Measurements from ENCODE around the gene TTN. TPM values are rescaled to one million over a fixed set of nuclear protein-coding genes. Genes with fewer than 3 reads are reported as not detected.

The TTN gene
- 2.8 and 2.9 TPM in 2 replicates for total RNA-seq

DNA sequence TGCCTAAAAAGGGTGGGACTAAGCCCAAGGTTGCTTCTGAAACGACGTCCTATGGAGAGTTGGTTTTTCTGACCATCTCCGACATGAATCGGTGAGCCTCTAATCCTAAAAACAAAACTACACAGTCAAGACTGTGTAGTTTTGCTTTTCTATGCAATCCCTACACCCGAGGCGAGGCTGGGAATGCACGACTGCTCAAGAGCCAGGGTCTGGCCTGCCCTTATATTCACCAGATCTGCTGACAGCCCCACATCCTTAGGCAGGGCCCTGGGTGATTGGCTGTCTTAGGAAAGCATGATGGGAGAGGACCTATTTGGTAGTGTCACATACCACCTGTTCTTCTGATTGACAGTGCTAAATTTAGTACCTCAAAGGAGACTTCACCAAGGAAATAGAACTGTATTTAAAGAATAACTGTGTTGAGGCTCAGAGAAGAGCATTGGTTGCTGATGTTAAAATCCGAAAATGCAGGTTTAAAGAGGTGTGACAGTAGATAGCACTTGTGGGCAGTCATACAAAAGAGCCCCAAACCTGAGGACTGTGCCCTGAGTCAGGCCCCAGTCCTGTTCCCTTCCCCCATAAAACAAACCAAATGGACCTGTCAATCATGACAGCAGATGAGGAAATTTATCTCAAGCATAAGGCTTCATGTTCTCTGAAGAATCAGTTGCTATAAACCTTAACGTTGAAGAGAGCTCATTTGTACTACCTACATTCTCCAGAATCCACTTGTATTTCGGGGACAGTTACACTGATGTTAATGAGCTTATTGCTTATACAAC is at the start of gene TTN:
TSS of gene TTN (minus strand) at position 197 of the 782 bp plus-strand sequence. CDS start 2,781 bp downstream, outside the sequence.
- Mint-ChIP-seq H3K27me3 (no peaks in the 10 kb centered on the region), H3K9me3 (no peaks in the 10 kb centered on the region), H3K4me3 (no peak within 1 kb of the TSS), H3K27ac (no peak within 1 kb of the TSS), H3K4me1 (no peaks in the 10 kb centered on the region), H3K36me3 (ENCODE audit: low read depth) (no peaks in the 10 kb centered on the region)
- no peak for DNase-seq
- intact Hi-C loops (cut with micrococcal nuclease): no loop called here

DNA sequence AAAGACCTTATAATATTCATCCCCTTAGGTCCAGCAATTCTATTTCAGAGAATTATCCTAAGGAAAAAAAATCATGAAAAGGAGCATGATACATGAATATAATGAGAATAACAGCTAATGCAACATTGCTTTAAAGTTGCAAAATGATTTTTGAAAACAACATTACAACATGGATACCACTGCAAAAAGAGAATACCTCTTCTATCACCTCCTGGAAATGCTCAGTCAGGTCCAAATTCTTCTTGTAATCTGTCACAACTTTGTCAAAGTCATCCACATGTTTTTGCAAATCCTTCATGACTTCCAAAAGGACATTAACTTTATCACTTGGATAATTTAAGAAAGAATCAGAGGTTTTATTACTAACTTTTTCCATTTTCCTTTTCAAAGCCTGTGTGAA is 47.9 kb upstream of the TTN start:
- Mint-ChIP-seq H3K27ac (no peak overlapping the region), H3K9me3 (no peaks in the 10 kb centered on the region), H3K4me1 (no peaks in the 10 kb centered on the region), H3K27me3 (no peaks in the 10 kb centered on the region), H3K4me3 (no peak overlapping the region), H3K36me3 (ENCODE audit: low read depth) (no peaks in the 10 kb centered on the region)
- no peak for DNase-seq
- intact Hi-C loops (cut with micrococcal nuclease): no loop called here

DNA sequence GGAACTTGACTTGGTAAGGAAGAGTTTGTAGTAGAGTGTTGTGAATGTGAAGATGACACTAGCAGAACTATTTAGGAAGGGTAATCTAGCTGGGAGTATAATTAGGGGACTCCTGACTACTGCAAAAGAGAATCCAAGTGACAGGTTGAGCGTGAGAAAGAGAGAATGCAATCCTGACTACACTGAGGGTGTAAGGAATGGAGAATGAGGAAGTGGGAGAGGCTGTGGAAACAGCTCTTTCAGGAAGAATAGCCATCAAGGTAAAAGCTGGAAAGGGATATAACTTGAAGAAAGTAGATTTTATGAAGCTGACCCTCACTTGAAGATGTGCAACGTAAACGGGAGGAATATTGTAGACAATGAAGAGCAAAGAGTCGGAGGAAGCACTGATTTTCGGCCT is 41.1 kb upstream of the TTN start:
- no peak for DNase-seq
- H3K4me3 Mint-ChIP-seq: no peak overlapping the region
- no peaks in the 10 kb centered on the region for H3K27me3 Mint-ChIP-seq
- intact Hi-C loops (cut with micrococcal nuclease): no loop called here
- no peaks in the 10 kb centered on the region for H3K36me3 Mint-ChIP-seq (ENCODE audit: low read depth)
- H3K4me1 Mint-ChIP-seq: no peaks in the 10 kb centered on the region
- H3K9me3 Mint-ChIP-seq: no peaks in the 10 kb centered on the region
- no peak overlapping the region for H3K27ac Mint-ChIP-seq

DNA sequence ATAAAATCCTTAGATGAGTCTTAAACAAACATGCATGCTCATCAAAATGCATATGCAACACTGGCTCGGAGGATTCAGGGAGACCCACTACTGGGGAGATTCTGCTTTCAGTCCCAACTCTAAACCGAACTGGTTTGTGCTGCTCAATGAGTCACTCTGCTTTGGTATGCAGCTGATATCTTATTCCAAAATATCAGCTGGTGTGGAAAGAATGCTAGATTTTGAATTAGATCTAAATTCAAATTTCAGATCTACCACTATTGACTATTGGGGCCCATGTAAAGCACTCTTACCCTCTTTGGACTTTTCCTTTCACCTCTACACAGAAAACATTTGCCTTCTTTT is 39.2 kb upstream of the TTN start:
- H3K27me3 Mint-ChIP-seq: no peaks in the 10 kb centered on the region
- no peaks in the 10 kb centered on the region for H3K4me1 Mint-ChIP-seq
- no peak overlapping the region for H3K4me3 Mint-ChIP-seq
- DNase-seq: no peak
- no peak overlapping the region for H3K27ac Mint-ChIP-seq
- H3K36me3 Mint-ChIP-seq (ENCODE audit: low read depth): no peaks in the 10 kb centered on the region
- no peaks in the 10 kb centered on the region for H3K9me3 Mint-ChIP-seq
- intact Hi-C loops (cut with micrococcal nuclease): no loop called here

DNA sequence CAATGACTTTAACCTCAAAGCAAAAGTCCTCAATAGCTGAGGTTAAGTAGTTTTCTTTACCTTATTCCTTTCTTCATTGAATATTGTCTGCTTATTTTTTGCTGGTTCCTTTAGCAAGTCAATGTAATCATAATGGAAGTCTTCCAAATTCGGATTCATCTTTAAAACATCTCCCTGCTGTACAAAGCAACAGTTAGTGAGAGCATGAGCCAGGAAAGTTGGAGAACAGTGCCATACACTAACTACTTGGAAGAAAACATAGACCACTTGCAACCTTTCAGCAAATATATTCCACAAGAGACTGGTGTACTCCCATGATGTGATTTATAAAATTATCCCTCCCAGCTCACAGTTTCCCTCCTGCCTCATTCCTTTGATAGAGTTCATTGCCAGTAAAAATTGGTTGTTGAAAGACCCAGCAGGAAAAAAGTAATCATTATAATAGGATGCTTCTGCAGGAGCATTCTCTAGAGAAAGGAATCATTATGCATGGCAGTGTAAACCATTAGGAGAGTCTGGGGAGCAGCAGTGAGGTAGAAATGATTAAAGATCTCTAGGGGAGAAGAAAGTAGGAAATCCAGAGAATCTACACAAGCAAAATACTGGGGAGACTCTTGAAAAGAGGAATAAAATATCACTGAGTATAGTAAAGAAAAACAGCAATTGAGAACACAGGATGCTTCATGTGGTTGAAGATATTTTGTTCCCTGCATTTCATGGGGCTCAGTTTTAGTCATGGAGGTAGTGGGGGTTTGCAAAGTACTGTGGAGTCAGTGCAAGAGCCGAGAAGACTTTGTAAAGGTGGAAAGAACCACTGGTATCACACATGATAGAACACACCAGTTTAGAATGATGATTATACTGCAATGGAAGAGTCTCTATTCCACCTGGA is 38.6 kb upstream of the TTN start:
- no peaks in the 10 kb centered on the region for H3K36me3 Mint-ChIP-seq (ENCODE audit: low read depth)
- intact Hi-C loops (cut with micrococcal nuclease): no loop called here
- DNase-seq: no peak
- H3K4me1 Mint-ChIP-seq: no peaks in the 10 kb centered on the region
- no peak overlapping the region for H3K4me3 Mint-ChIP-seq
- H3K27me3 Mint-ChIP-seq: no peaks in the 10 kb centered on the region
- no peak overlapping the region for H3K27ac Mint-ChIP-seq
- H3K9me3 Mint-ChIP-seq: no peaks in the 10 kb centered on the region

DNA sequence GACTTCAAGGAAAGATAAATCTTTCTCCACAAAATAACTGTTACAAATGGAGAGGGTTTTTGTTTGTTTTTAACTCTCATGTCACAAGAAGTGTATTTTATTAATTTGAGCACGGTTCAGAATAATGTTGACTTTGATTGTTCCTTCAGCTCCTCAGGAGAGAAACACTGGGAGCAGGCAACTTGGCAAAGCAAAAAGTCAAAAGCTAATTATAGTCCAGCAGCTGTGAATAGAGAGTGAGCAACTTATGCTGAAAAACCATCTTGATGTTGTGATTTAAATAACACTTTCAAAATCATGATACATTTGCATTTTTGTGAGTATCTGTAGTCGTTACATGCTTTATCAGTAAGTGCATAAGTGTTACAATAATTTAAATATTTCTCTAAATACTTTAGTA is 37.5 kb upstream of the TTN start:
- Mint-ChIP-seq H3K9me3 (peaks cover 5% of the 10 kb centered on the region), H3K27me3 (no peaks in the 10 kb centered on the region), H3K4me3 (no peak overlapping the region), H3K4me1 (no peaks in the 10 kb centered on the region), H3K27ac (no peak overlapping the region), H3K36me3 (ENCODE audit: low read depth) (no peaks in the 10 kb centered on the region)
- DNase-seq: no peak
- intact Hi-C loops (cut with micrococcal nuclease): no loop called here

DNA sequence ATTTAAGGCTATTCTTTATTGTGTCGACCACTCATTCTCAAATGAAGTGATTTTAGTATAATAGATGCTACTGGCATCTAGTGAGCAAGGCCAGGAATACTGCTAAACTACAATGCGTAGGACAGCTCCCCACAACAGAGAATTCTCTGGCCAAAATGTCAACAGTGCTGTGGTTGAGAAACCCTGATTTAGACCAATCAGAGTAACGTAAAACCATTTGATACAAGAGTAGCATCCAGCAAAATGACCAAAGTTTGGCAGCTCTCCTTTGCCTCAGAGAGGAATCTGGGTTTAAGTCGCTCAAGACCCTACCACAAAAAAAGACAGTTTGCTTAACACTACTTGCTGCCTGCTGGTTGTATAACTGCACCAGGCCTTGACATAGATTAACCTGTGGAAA is 37.0 kb upstream of the TTN start:
- Mint-ChIP-seq H3K4me1 (no peaks in the 10 kb centered on the region), H3K4me3 (no peak overlapping the region), H3K27ac (no peak overlapping the region), H3K36me3 (ENCODE audit: low read depth) (no peaks in the 10 kb centered on the region), H3K9me3 (peaks cover 6% of the 10 kb centered on the region), H3K27me3 (no peaks in the 10 kb centered on the region)
- intact Hi-C loops (cut with micrococcal nuclease): no loop called here
- DNase-seq: no peak

DNA sequence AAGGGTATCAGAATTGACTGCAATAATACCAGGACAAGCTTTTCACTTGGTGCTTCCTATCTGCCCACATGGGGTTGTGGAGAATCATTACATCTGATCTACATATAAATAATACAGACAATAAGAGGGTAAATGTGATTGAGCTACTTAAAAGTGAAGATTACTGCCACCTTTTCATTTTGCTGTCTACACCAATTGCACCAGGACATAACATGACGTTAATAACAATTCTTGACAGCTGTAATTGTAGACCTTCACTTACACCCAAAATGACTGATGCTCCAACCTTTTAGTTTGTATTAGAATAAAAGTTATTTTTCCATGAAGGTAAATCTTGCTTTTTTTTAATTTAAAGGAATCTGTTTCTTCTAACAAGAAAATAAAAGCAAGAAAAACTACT is 36.5 kb upstream of the TTN start:
- H3K27me3 Mint-ChIP-seq: no peaks in the 10 kb centered on the region
- H3K36me3 Mint-ChIP-seq (ENCODE audit: low read depth): no peaks in the 10 kb centered on the region
- DNase-seq: no peak
- intact Hi-C loops (cut with micrococcal nuclease): no loop called here
- H3K4me1 Mint-ChIP-seq: no peaks in the 10 kb centered on the region
- no peak overlapping the region for H3K4me3 Mint-ChIP-seq
- peaks cover 6% of the 10 kb centered on the region for H3K9me3 Mint-ChIP-seq
- no peak overlapping the region for H3K27ac Mint-ChIP-seq

DNA sequence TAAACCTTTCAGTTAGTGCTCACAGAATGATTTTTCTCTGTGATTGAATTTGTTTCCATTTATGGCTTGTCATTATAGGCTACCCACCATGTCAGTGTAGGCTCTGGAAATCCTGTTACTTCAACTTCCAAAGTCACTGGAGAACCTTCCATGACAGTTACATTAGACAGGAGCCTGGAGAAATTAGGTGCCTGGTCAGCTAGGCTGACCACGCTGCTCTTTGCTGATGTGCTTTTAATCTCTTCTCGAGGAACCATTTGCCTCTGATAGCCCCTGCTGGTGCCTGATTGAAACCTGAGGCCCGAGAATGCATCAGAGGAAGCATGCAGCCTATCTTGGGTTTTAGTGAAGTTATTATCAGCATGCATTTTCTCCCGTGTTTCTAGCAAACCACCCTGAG is 29.6 kb upstream of the TTN start:
- H3K9me3 Mint-ChIP-seq: peaks cover 6% of the 10 kb centered on the region
- no peak for DNase-seq
- no peak overlapping the region for H3K4me3 Mint-ChIP-seq
- H3K36me3 Mint-ChIP-seq (ENCODE audit: low read depth): peaks cover 1% of the 10 kb centered on the region
- no peaks in the 10 kb centered on the region for H3K4me1 Mint-ChIP-seq
- H3K27ac Mint-ChIP-seq: no peak overlapping the region
- intact Hi-C loops (cut with micrococcal nuclease): no loop called here
- no peaks in the 10 kb centered on the region for H3K27me3 Mint-ChIP-seq

DNA sequence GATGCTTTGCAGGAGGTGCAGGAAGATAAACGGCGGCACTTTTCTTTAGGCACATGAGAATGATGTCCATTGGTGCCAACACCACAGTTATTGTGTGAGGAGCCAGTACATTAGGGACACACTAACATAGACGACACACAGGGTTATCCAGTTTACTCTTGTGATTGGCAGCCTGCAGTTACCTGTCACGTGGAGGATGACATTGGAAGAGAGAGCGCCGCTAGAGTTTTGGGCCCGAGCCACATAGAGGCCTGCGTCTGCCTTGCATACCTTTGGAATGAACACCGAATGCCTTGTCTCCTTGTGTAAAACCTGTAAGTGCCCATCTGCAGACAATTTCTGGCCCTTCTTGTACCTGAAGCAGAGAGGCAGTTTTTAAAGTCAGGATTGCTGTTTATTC is 26.9 kb upstream of the TTN start:
- no peaks in the 10 kb centered on the region for H3K27me3 Mint-ChIP-seq
- intact Hi-C loops (cut with micrococcal nuclease): no loop called here
- no peak overlapping the region for H3K27ac Mint-ChIP-seq
- no peak overlapping the region for H3K4me3 Mint-ChIP-seq
- DNase-seq: no peak
- peaks cover 3% of the 10 kb centered on the region for H3K36me3 Mint-ChIP-seq (ENCODE audit: low read depth)
- H3K9me3 Mint-ChIP-seq: peaks cover 1% of the 10 kb centered on the region
- peaks cover 2% of the 10 kb centered on the region for H3K4me1 Mint-ChIP-seq

DNA sequence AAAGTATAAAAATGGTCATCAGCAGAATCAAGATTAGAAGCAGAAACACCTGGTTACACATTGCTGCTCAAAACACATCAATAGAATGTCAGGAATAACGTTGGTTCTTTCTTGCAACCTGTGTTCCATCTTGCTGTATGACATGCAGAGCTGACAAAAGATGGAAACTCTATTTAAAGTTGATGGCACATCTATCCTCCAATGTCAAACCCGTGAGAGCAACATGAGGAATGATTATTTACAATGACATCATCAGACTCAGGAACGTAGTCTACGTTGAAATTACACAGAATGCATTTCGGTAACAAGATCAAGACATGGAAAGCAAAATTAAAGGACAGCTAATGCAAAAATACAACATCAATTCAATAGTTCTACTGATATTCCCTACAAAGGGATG is 26.2 kb upstream of the TTN start:
- DNase-seq: no peak
- H3K36me3 Mint-ChIP-seq (ENCODE audit: low read depth): peaks cover 4% of the 10 kb centered on the region
- intact Hi-C loops (cut with micrococcal nuclease): no loop called here
- no peak overlapping the region for H3K27ac Mint-ChIP-seq
- no peaks in the 10 kb centered on the region for H3K27me3 Mint-ChIP-seq
- peaks cover 4% of the 10 kb centered on the region for H3K4me1 Mint-ChIP-seq
- peaks cover 3% of the 10 kb centered on the region for H3K9me3 Mint-ChIP-seq
- H3K4me3 Mint-ChIP-seq: no peak overlapping the region

DNA sequence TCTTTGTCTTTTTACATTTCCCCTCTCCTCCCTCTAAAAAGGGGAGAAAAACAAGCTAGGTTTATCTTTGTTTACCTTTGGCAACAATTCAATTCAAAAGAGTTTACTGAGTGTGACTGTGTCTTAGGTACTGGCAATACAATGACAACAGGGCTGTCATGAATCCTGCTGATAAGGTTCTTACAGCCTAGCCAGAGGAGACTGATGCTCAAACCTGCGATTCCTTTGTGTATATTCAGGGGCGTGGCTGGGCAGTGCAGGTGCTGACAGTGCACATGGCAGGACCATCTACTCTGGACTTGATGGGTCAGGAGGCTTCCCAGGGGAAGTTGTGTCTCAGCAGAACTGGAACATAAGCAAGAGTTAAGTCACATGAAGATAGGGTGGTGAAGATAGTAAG is 23.2 kb upstream of the TTN start:
- Mint-ChIP-seq H3K4me1 (peaks cover 4% of the 10 kb centered on the region), H3K9me3 (peaks cover 3% of the 10 kb centered on the region), H3K4me3 (no peak overlapping the region), H3K36me3 (ENCODE audit: low read depth) (peaks cover 3% of the 10 kb centered on the region), H3K27ac (no peak overlapping the region), H3K27me3 (no peaks in the 10 kb centered on the region)
- DNase-seq: no peak
- intact Hi-C loops (cut with micrococcal nuclease): no loop called here

DNA sequence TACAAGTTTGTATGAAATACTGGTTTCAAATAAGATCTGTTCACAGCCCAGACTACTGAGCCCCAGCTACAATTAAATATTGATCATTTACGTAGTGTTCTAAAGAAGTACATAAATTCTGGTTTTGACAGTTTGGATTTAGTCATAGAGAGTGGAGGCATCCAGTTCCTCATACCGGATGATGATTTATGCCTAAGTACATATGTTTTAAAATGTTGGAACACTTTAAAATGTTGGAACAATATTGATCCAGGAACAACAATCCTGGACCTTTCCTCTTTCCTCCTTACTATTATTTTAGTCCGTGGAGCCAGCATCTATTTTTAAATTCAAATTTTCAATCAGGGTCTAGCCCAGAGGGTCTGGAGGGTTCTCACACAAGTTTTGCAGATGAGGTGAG is 22.8 kb upstream of the TTN start:
- no peak overlapping the region for H3K27ac Mint-ChIP-seq
- peaks cover 3% of the 10 kb centered on the region for H3K36me3 Mint-ChIP-seq (ENCODE audit: low read depth)
- no peak overlapping the region for H3K4me3 Mint-ChIP-seq
- intact Hi-C loops (cut with micrococcal nuclease): no loop called here
- H3K4me1 Mint-ChIP-seq: peaks cover 4% of the 10 kb centered on the region
- peaks cover 3% of the 10 kb centered on the region for H3K9me3 Mint-ChIP-seq
- no peaks in the 10 kb centered on the region for H3K27me3 Mint-ChIP-seq
- no peak for DNase-seq

DNA sequence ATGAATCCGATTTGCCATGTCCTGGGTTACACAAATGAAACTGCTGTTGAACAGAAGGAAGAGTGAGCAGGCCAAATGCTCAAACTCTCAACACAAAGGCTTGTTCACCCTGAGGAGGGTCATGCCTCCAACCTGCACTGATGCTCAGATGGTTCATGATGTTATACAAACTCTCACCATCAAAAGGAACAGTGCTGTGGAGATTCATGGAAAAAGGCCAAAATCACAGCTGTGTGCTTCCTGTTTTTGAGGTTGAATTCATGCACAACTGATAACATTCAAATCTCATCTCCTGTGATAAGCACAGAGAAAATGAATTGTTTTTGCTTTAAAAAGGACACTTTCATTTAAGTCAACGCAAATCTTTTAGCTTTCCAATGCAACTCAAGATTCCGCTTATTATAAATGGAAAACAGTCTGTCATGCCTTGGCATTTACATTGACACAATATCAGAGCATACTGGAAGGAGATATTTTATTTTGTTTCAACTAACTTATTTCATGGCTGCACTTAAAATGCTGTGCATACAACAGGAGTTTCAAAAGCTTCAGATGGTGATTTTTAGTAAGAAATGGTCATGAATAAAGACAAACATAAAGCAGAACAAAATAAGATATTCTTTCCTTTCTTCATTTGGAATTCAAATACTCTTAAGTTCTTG is 22.2 kb upstream of the TTN start:
- no peak overlapping the region for H3K27ac Mint-ChIP-seq
- H3K36me3 Mint-ChIP-seq (ENCODE audit: low read depth): peaks cover 3% of the 10 kb centered on the region
- H3K9me3 Mint-ChIP-seq: peaks cover 3% of the 10 kb centered on the region
- H3K4me1 Mint-ChIP-seq: peaks cover 4% of the 10 kb centered on the region
- DNase-seq: no peak
- no peak overlapping the region for H3K4me3 Mint-ChIP-seq
- no peaks in the 10 kb centered on the region for H3K27me3 Mint-ChIP-seq
- intact Hi-C loops (cut with micrococcal nuclease): no loop called here
